GM12865 (cell line): ENCODE measurements around the gene NAIF1.

Source experiments
- DNase-seq: peaks from one replicate; pipeline ENCODE4 v3.0.0; 2010; ENCODE audit warnings: low read depth
- H3K4me3 ChIP-seq: 2 replicates; pipeline ENCODE4 v1.5.1; 2011; ENCODE audit warnings: mild to moderate bottlenecking, low read depth, low read length, control low read depth
- TF ChIP-seq, protein P1 (sequence below): IDR thresholded peaks from 2 replicates; pipeline ENCODE4 v1.5.1; 2011; ENCODE audit warnings: low read length, control low read depth, low read depth, inconsistent platforms; ENCODE audit not compliant: insufficient read depth; ENCODE audit errors: missing control alignments

NAIF1 gene

GRCh38 chr9:128062279-128062678 lies 4.8 kb downstream of the NAIF1 start:
- TF ChIP-seq, protein P1, sequence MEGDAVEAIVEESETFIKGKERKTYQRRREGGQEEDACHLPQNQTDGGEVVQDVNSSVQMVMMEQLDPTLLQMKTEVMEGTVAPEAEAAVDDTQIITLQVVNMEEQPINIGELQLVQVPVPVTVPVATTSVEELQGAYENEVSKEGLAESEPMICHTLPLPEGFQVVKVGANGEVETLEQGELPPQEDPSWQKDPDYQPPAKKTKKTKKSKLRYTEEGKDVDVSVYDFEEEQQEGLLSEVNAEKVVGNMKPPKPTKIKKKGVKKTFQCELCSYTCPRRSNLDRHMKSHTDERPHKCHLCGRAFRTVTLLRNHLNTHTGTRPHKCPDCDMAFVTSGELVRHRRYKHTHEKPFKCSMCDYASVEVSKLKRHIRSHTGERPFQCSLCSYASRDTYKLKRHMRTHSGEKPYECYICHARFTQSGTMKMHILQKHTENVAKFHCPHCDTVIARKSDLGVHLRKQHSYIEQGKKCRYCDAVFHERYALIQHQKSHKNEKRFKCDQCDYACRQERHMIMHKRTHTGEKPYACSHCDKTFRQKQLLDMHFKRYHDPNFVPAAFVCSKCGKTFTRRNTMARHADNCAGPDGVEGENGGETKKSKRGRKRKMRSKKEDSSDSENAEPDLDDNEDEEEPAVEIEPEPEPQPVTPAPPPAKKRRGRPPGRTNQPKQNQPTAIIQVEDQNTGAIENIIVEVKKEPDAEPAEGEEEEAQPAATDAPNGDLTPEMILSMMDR = no peak
- no peak for DNase-seq
- H3K4me3 ChIP-seq = no peak overlapping the region

DNA sequence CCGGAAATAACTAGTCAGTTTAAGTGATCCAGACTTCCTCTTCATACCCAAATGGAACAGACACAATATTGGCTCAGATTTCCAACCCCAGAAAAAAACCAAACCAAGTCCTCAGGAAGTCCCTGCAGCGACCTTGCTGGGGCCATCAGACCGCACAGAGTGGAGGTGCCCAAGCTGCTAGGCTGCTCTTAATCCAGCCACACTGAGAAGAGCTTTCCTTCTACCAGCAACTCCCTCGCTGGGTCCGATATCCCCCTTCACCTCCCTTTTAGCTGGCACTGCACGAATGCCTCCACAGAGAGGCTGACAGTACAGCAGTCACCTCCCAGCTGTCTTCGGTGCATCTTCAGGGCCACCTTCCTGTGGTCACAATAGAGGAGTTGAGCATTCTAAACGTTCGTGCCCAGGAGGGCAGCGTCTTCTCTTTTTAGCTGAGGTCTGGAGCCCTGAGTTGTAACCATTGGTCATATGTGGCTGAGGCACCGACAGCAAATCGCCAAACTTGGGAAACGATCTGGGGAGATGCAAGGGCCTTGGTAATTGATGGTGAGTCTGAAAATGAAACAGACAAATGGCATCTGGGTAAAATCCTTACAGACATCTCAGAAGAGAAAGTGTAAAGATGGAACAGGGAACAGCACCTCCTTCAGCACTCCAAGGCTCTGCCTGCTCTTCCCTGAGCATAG lies 5.7 kb downstream of the NAIF1 start:
- no peak for DNase-seq
- H3K4me3 ChIP-seq = no peak overlapping the region
- TF ChIP-seq, protein P1 = no peak

GRCh38 chr9:128059365-128059983 lies 7.6 kb downstream of the NAIF1 start:
- DNase-seq = no peak
- H3K4me3 ChIP-seq = no peak overlapping the region
- TF ChIP-seq, protein P1 = no peak

DNA sequence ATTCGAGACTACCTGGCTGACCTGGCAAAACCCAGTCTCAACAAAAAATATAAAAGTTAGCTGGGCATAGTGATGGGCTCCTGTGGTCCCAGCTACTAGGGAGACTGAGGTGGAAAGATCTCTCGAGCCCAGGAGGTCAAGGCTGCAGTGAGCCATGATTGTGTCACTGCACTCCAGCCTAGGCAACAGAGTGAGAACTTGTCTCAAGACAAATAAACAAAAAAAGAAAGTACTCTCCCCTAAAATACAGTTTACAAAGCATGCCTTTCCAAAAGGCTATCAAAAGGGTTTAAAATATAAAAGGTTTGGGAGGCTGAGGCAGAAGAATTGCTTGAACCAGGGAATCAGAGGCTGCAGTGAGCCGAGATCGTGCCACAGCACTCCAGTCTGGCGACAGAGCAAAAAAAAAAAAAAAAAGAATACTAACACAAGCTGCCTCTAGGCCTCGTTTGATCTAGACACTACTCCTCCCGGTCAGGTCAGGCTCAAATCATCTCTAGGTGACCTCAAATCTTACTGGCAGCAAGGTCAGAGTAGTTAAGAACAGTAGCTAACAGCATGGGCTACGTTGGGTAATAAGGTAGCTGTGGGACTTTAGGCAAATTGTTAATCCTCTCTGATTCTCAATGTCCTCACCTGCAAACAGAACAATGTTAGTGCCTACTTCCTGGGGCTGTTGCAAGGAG lies 9.3 kb downstream of the NAIF1 start:
- no peak overlapping the region for H3K4me3 ChIP-seq
- no peak for DNase-seq
- TF ChIP-seq, protein P1 = no peak

- TF ChIP-seq, protein P1 = no peak
- DNase-seq = no peak
- H3K4me3 ChIP-seq = no peak overlapping the region
These were observed 10.0 kb downstream of the NAIF1 start for GRCh38 chr9:128056887-128057723.

DNA sequence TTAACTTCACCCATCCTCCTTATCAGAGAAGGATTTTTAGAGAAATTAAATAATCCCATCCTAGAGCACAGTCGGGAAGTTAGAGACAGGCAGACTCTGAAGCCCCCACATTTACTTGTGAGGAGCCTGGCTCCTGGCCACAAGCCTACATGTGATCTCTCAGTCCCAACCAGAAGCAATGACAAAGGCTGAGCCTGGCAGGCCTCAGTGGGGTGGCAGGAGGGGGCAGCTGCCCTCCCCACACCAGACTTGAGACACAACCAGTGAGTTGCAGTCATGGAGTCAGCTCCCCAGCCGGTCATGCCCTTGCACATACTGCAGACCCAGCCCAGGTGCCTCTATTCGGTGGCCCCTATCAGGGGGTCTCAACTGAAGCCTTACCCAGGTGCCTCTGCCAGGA lies 11.0 kb downstream of the NAIF1 start:
- no peak overlapping the region for H3K4me3 ChIP-seq
- no peak for DNase-seq
- TF ChIP-seq, protein P1 = no peak
